Dendritic cell treated with granulocyte-macrophage colony-stimulating factor and Interleukin-4, amounts not matched to agents 40 ng/mL and 50 ng/mL, for 4 days (primary cell): Measurements from ENCODE around the gene MEOX1.

Source experiments
- H3K27ac Mint-ChIP-seq: one replicate; pipeline ENCODE4 v1.8.0; 2022; ENCODE audit warnings: mild to moderate bottlenecking, mixed read lengths
- H3K27me3 Mint-ChIP-seq: one replicate; pipeline ENCODE4 v1.8.0; 2022; ENCODE audit warnings: mild to moderate bottlenecking, mixed read lengths
- H3K36me3 Mint-ChIP-seq: one replicate; pipeline ENCODE4 v1.8.0; 2022; ENCODE audit warnings: low read depth, mixed read lengths
- H3K4me1 Mint-ChIP-seq: one replicate; pipeline ENCODE4 v1.8.0; 2022; ENCODE audit warnings: low read depth, mixed read lengths
- H3K4me3 Mint-ChIP-seq: one replicate; pipeline ENCODE4 v1.8.0; 2022; ENCODE audit warnings: mild to moderate bottlenecking, moderate library complexity, mixed read lengths
- H3K9me3 Mint-ChIP-seq: one replicate; pipeline ENCODE4 v1.8.0; 2022; ENCODE audit warnings: mixed read lengths
- intact Hi-C: fragments of 100-400 bp; cut with micrococcal nuclease; formaldehyde crosslinking; loops from one replicate; pipeline ENCODE4 v1.15.0; 2022

The MEOX1 gene

GRCh38 chr17:43597624-43598356 is 63.9 kb downstream of the MEOX1 start:
- Mint-ChIP-seq H3K27me3 (peaks cover 17% of the 10 kb centered on the region), H3K27ac (no peak overlapping the region), H3K4me1 (peaks cover 22% of the 10 kb centered on the region), H3K9me3 (no peaks in the 10 kb centered on the region), H3K36me3 (no peaks in the 10 kb centered on the region), H3K4me3 (no peak overlapping the region)
- intact Hi-C loops = no loop called here

GRCh38 chr17:43595466-43595865 is 66.3 kb downstream of the MEOX1 start:
- Mint-ChIP-seq H3K4me1 (peaks cover 15% of the 10 kb centered on the region), H3K27ac (no peak overlapping the region), H3K9me3 (no peaks in the 10 kb centered on the region), H3K36me3 (no peaks in the 10 kb centered on the region), H3K4me3 (no peak overlapping the region), H3K27me3 (peaks cover 17% of the 10 kb centered on the region)
- intact Hi-C loops = no loop called here

GRCh38 chr17:43591779-43592562 is 69.8 kb downstream of the MEOX1 start:
- Mint-ChIP-seq H3K36me3 (no peaks in the 10 kb centered on the region), H3K9me3 (no peaks in the 10 kb centered on the region), H3K4me3 (no peak overlapping the region), H3K4me1 (peaks cover 5% of the 10 kb centered on the region), H3K27me3 (peaks cover 18% of the 10 kb centered on the region), H3K27ac (no peak overlapping the region)
- intact Hi-C loops = no loop called here

GRCh38 chr17:43591001-43591400 is 70.7 kb downstream of the MEOX1 start:
- Mint-ChIP-seq H3K27ac (no peak overlapping the region), H3K27me3 (peaks cover 10% of the 10 kb centered on the region), H3K9me3 (no peaks in the 10 kb centered on the region), H3K36me3 (no peaks in the 10 kb centered on the region), H3K4me3 (no peak overlapping the region), H3K4me1 (peaks cover 5% of the 10 kb centered on the region)
- intact Hi-C loops = no loop called here
